HL-60 (cell line): ENCODE measurements around the gene IRF5.
A peak's percentile ranks its signal among the peaks of the same experiment; 100 is the strongest.

Source experiments
- DNase-seq, 2 experiments: peaks; one replicate each; pipeline ENCODE4 v3.0.0-alpha.2; 2010 to 2020; ENCODE audit warnings: low read depth in 1 of 2, low spot score in 1 of 2
- H3K27ac ChIP-seq: fragments of 250-450 bp; sonication (Bioruptor Pico); replicated peaks from 2 replicates; pipeline ENCODE4 v1.5.1; 2020; ENCODE audit warnings: mild to moderate bottlenecking, moderate library complexity
- H3K27me3 ChIP-seq: fragments of 250-450 bp; sonication (Bioruptor Pico); 2 replicates; pipeline ENCODE4 v1.5.1; 2021; ENCODE audit warnings: mild to moderate bottlenecking, moderate library complexity; ENCODE audit not compliant: insufficient read depth, poor library complexity, severe bottlenecking
- H3K4me3 ChIP-seq: replicated peaks from 2 replicates; pipeline ENCODE4 v1.5.1; 2011; ENCODE audit warnings: mild to moderate bottlenecking, control low read depth, low read length; ENCODE audit not compliant: insufficient read depth
- GABPA ChIP-seq: IDR thresholded peaks from 2 replicates; pipeline ENCODE4 v1.6.1; 2012; ENCODE audit warnings: low read depth
- POLR2AphosphoS5 ChIP-seq: IDR thresholded peaks from 2 replicates; pipeline ENCODE4 v1.6.1; 2012; ENCODE audit warnings: low read depth
- SPI1 ChIP-seq: IDR thresholded peaks from 2 replicates; pipeline ENCODE4 v1.6.1; 2012; ENCODE audit warnings: low read depth, mild to moderate bottlenecking, borderline replicate concordance
- TF ChIP-seq, protein P1 (sequence below): IDR thresholded peaks from 2 replicates; pipeline ENCODE4 v1.6.1; 2012; ENCODE audit warnings: low read depth; ENCODE audit not compliant: insufficient replicate concordance
- TF ChIP-seq, protein P2 (sequence below): IDR thresholded peaks from one replicate; pipeline ENCODE4 v1.5.1; 2011; ENCODE audit warnings: low read length, control low read depth, inconsistent platforms; ENCODE audit not compliant: insufficient read depth

IRF5 gene

DNA sequence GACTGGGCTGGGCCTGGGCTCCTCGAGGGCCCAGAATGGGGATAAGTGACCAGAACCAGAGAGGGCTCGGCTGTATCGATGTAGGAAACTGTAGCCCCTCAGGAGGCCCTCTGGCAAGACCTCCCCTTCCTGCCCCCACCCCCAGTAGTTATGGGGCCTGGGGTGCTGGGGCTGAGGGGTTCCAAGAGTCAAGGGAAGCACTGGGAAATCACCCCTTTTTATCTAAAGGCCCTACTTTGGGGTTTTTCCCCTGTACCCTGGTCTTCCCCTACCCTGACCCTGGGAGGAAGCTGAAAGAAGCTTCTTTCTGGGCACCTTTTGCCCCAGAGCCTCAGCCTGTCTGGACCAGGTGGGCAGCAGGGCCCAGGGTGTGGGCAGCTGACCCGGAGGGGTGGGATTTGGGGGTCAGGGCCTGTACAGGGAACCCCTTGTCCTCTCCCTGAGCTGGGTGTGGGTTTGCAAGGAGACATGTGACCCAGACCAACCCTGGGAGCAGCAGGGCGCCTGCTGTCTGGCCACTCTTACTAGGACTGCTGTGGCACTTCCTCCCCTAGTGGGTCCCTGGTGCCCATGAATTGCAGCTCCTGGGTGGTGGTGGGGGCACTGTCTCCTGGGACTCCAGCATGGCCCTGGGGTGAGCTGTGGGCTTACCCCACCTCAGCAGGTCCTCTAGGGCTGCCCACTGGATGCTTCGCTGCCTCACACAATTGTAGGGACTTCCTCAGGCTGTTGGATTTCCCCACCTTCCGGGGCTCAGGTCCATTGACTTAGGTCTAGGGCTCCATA lies 1.5 kb downstream of the IRF5 start:
- H3K27me3 ChIP-seq: peaks cover 3% of the 10 kb centered on the region
- TF ChIP-seq, protein P1, sequence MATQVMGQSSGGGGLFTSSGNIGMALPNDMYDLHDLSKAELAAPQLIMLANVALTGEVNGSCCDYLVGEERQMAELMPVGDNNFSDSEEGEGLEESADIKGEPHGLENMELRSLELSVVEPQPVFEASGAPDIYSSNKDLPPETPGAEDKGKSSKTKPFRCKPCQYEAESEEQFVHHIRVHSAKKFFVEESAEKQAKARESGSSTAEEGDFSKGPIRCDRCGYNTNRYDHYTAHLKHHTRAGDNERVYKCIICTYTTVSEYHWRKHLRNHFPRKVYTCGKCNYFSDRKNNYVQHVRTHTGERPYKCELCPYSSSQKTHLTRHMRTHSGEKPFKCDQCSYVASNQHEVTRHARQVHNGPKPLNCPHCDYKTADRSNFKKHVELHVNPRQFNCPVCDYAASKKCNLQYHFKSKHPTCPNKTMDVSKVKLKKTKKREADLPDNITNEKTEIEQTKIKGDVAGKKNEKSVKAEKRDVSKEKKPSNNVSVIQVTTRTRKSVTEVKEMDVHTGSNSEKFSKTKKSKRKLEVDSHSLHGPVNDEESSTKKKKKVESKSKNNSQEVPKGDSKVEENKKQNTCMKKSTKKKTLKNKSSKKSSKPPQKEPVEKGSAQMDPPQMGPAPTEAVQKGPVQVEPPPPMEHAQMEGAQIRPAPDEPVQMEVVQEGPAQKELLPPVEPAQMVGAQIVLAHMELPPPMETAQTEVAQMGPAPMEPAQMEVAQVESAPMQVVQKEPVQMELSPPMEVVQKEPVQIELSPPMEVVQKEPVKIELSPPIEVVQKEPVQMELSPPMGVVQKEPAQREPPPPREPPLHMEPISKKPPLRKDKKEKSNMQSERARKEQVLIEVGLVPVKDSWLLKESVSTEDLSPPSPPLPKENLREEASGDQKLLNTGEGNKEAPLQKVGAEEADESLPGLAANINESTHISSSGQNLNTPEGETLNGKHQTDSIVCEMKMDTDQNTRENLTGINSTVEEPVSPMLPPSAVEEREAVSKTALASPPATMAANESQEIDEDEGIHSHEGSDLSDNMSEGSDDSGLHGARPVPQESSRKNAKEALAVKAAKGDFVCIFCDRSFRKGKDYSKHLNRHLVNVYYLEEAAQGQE: no peak
- no peak for TF ChIP-seq POLR2AphosphoS5
- no peak for TF ChIP-seq GABPA
- TF ChIP-seq SPI1: peak; percentile 57; the same call in 1 of the 2 replicates
- DNase-seq: peak in 1 of 2 experiments; percentile 41
- peak overlapping the region; percentile 68 for H3K4me3 ChIP-seq
- peak overlapping the region; percentile 86 for H3K27ac ChIP-seq

DNA sequence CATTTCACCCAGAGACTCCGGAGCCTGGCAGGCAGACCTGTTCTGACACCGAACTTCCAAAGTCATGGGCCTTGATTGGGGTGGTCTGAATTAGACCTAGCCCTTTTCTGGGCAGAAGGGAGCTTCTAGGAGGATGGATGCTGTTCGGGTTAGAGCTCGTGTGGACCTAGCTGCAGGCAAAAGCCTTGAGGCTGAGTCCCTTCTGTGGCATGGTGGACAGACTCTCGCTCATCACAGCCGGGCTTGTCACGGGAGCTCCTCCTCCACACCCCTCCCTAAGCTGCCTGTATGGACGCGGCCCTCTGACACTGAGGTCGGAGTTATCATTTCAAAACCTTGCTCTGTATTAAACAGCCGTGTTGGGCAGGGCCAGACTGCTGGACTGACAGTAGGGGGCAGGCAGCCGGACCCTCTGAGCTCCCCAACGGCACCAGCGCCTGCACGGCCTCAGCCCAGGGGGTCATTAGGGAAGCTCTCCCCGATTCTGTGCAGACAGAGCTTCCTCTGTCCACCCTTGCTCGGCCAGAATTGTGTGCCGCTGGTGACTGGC lies 2.2 kb downstream of the IRF5 start:
- TF ChIP-seq, protein P2, sequence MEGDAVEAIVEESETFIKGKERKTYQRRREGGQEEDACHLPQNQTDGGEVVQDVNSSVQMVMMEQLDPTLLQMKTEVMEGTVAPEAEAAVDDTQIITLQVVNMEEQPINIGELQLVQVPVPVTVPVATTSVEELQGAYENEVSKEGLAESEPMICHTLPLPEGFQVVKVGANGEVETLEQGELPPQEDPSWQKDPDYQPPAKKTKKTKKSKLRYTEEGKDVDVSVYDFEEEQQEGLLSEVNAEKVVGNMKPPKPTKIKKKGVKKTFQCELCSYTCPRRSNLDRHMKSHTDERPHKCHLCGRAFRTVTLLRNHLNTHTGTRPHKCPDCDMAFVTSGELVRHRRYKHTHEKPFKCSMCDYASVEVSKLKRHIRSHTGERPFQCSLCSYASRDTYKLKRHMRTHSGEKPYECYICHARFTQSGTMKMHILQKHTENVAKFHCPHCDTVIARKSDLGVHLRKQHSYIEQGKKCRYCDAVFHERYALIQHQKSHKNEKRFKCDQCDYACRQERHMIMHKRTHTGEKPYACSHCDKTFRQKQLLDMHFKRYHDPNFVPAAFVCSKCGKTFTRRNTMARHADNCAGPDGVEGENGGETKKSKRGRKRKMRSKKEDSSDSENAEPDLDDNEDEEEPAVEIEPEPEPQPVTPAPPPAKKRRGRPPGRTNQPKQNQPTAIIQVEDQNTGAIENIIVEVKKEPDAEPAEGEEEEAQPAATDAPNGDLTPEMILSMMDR: no peak
- TF ChIP-seq, protein P1: no peak
- TF ChIP-seq SPI1 (no peak), POLR2AphosphoS5 (no peak)
- Histone ChIP-seq H3K27ac (peak overlapping the region; percentile 86), H3K4me3 (peak overlapping the region; percentile 68; the same call in 1 of the 2 replicates), H3K27me3 (peaks cover 3% of the 10 kb centered on the region)
- DNase-seq: peak in 1 of 2 experiments; percentile 49

DNA sequence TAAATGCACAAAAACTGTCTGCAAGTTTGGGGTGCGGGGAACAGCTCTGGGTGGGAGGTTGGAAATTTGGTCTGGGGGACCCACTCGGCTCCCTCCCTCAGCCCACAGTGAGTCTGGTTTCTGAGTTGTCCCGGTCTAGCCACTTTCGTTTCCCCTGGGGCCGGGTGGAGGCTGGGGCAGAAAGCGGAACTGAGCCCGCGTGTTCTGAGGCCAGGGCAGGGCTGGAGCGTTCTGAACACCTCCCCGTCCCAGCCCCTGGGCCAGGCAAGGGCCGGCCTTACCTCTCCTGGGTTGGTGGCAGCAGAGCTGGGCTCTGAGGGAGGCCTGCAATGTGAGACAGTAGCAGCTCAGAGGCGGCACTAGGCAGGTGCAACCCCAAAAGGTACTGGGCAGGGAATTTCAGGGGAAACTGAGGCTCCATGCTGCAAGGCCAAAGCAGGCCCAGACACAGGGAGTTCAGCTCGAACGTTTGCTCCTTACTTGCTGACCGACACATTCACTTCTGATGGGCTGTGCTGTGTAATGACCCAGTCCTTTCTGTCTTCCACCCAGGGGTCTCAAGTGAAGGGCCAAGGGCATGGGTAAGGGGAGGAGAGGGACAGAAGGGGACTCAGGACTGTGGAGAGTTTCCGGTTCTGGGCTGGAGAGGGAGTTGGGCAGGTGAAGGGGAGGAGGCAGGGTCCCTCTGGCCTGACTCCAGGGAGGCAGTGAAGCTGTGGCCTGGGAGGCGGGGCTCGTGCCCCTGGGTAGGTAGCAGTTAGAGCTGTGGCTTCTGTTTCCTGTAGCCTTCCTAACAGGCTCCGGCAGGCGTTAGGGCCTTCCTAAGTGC lies 3.0 kb downstream of the IRF5 start:
- peak; percentile 73 to 93 for DNase-seq
- Histone ChIP-seq H3K27ac (peak overlapping the region; percentile 86), H3K4me3 (peak overlapping the region; percentile 8), H3K27me3 (peaks cover 3% of the 10 kb centered on the region)
- peak; percentile 51 for TF ChIP-seq POLR2AphosphoS5
- TF ChIP-seq, protein P1: no peak
- peak; percentile 98 for TF ChIP-seq SPI1
- TF ChIP-seq, protein P2: no peak
- no peak for TF ChIP-seq GABPA
